GM23248 (cell line): Measurements from ENCODE around the gene KCNN4. TPM values are rescaled to one million over a fixed set of nuclear protein-coding genes. Genes with fewer than 3 reads are reported as not detected.

Experiments
- DNase-seq: peaks from one replicate; pipeline ENCODE4 v3.0.0-alpha.2; 2015
- H2AFZ ChIP-seq: fragments of 200-600 bp; sonication (generic); 2 replicates; pipeline ENCODE4 v1.6.1; 2016; ENCODE audit warnings: antibody characterized with exemption
- H3F3A ChIP-seq: fragments of 200-600 bp; sonication (generic); 2 replicates; pipeline ENCODE4 v1.6.1; 2016; ENCODE audit warnings: mild to moderate bottlenecking, antibody characterized with exemption, mixed run types; ENCODE audit not compliant: insufficient read depth
- H3K27ac ChIP-seq: fragments of 200-600 bp; sonication (generic); 2 replicates; pipeline ENCODE4 v1.5.1; 2016; ENCODE audit warnings: mild to moderate bottlenecking
- H3K27me3 ChIP-seq: fragments of 200-600 bp; sonication (generic); replicated peaks from 2 replicates; pipeline ENCODE4 v1.6.1; 2016; ENCODE audit warnings: mild to moderate bottlenecking; ENCODE audit not compliant: insufficient read depth
- H3K36me3 ChIP-seq: fragments of 200-600 bp; sonication (generic); 2 replicates; pipeline ENCODE4 v1.6.1; 2016; ENCODE audit warnings: low read depth, mild to moderate bottlenecking
- H3K4me1 ChIP-seq: fragments of 200-600 bp; sonication (generic); 2 replicates; pipeline ENCODE4 v1.6.1; 2016; ENCODE audit warnings: mild to moderate bottlenecking; ENCODE audit not compliant: insufficient read depth
- H3K4me2 ChIP-seq: fragments of 200-600 bp; sonication (generic); one replicate; pipeline ENCODE4 v1.6.1; 2016; ENCODE audit warnings: mild to moderate bottlenecking; ENCODE audit not compliant: unreplicated experiment
- H3K4me3 ChIP-seq: fragments of 200-600 bp; sonication (generic); 2 replicates; pipeline ENCODE4 v1.5.1; 2016; ENCODE audit warnings: mild to moderate bottlenecking
- H3K79me2 ChIP-seq: fragments of 200-600 bp; sonication (generic); 2 replicates; pipeline ENCODE4 v1.6.1; 2016; ENCODE audit warnings: mild to moderate bottlenecking; ENCODE audit not compliant: insufficient read depth
- H3K9ac ChIP-seq: fragments of 200-600 bp; sonication (generic); 2 replicates; pipeline ENCODE4 v1.6.1; 2016; ENCODE audit warnings: mild to moderate bottlenecking
- H3K9me2 ChIP-seq: fragments of 200-600 bp; sonication (generic); 2 replicates; pipeline ENCODE4 v1.6.1; 2016; ENCODE audit warnings: mixed run types, mild to moderate bottlenecking, moderate library complexity; ENCODE audit not compliant: insufficient read depth
- H3K9me3 ChIP-seq: fragments of 200-600 bp; sonication (generic); one replicate; pipeline ENCODE4 v1.6.1; 2017; ENCODE audit warnings: low read depth
- H4K20me1 ChIP-seq: fragments of 200-600 bp; sonication (generic); 2 replicates; pipeline ENCODE4 v1.6.0; 2016; ENCODE audit not compliant: insufficient read depth
- EZH2 ChIP-seq: fragments of 200-600 bp; sonication (generic); IDR thresholded peaks from 2 replicates; pipeline ENCODE4 v1.6.1; 2018; ENCODE audit warnings: antibody characterized with exemption, mild to moderate bottlenecking; ENCODE audit not compliant: insufficient read depth, poor library complexity, severe bottlenecking
- EZH2phosphoT487 ChIP-seq: fragments of 200-600 bp; sonication (generic); IDR thresholded peaks from 2 replicates; pipeline ENCODE4 v1.6.1; 2018; ENCODE audit warnings: antibody characterized with exemption, moderate library complexity, mild to moderate bottlenecking, low read depth; ENCODE audit not compliant: insufficient read depth
- WGBS, 2 experiments: methylation state at CpG; one replicate each; pipeline ENCODE4 v1.1.6; 2015 to 2017; ENCODE audit warnings: low lambda C conversion rate in 2 of 2, low coverage in 1 of 2; ENCODE audit errors: missing lambda C conversion rate in 2 of 2; 5-methylcytosine and 5-hydroxymethylcytosine counted together
- in situ Hi-C: fragments of 300-500 bp; cut with MboI; formaldehyde crosslinking; loops from 2 replicates; pipeline ENCODE4 v1.15.0; 2020
- polyA plus RNA-seq: library from polyadenylated mRNA; unstranded; fragments of >200 nt; fragmentation: Nextera tagmentation; extraction: Ambion mirVana; gene quantifications from 2 replicates; pipeline ENCODE4 v1.2.1, GENCODE V29; 2016
- total RNA-seq: library from RNA; depleted of rRNA; stranded (reverse); fragments of >200 nt; shearing (Covaris generic); gene quantifications from 2 replicates; pipeline ENCODE4 v1.2.3, GENCODE V29; 2014

KCNN4 gene
- total and polyA plus RNA-seq, 2 experiments from 2014 or later, result 9.4 to 13.7 TPM

- no peaks in the 10 kb centered on the region for H3K9me3 ChIP-seq
- no peak overlapping the region for H3K4me2 ChIP-seq
- no peak overlapping the region for H3K4me3 ChIP-seq
- no peaks in the 10 kb centered on the region; the same call in 1 of the 2 replicates for H3F3A ChIP-seq
- no peaks in the 10 kb centered on the region for H3K9me2 ChIP-seq
- H3K4me1 ChIP-seq, result peaks cover 15% of the 10 kb centered on the region
- DNase-seq, result no peak
- TF ChIP-seq EZH2 (no peak), EZH2phosphoT487 (no peak)
- H3K27me3 ChIP-seq, result 0 out of 2 replicates have a peak, but pooled peaks cover 6% of the 10 kb centered on the region
- no peak overlapping the region for H2AFZ ChIP-seq
- H3K27ac ChIP-seq, result no peak overlapping the region
- no peaks in the 10 kb centered on the region for H4K20me1 ChIP-seq
- H3K79me2 ChIP-seq, result no peaks in the 10 kb centered on the region
- WGBS, 2 experiments, result 0 to 4% methylated on average over 1 of the region's 1 CpG
- in situ Hi-C loops, result loop anchor here (5.0 kb wide), 1 partner anchor 39 kb away; no protein-coding TSS in a partner anchor
- H3K36me3 ChIP-seq, result no peaks in the 10 kb centered on the region
- no peak overlapping the region for H3K9ac ChIP-seq
These were observed 5.9 kb upstream of the KCNN4 start for GRCh38 chr19:43786665-43787064.

- H3K9me2 ChIP-seq, result no peaks in the 10 kb centered on the region
- no peaks in the 10 kb centered on the region for H4K20me1 ChIP-seq
- H3K79me2 ChIP-seq, result no peaks in the 10 kb centered on the region
- peak overlapping the region; percentile 34 for H3K9ac ChIP-seq
- H3K4me1 ChIP-seq, result peaks cover 26% of the 10 kb centered on the region
- no peaks in the 10 kb centered on the region for H3K9me3 ChIP-seq
- H3K27me3 ChIP-seq, result no peaks in the 10 kb centered on the region
- peak; percentile 86 for DNase-seq
- TF ChIP-seq EZH2phosphoT487, result no peak
- TF ChIP-seq EZH2, result no peak
- peak overlapping the region; percentile 68 for H2AFZ ChIP-seq
- 16 to 17% methylated on average over 10 of the region's 10 CpGs for whole genome bisulfite sequencing, 2 experiments
- no peak overlapping the region for H3K4me3 ChIP-seq
- no peaks in the 10 kb centered on the region; the same call in 1 of the 2 replicates for H3F3A ChIP-seq
- H3K27ac ChIP-seq, result peak overlapping the region; percentile 21
- H3K36me3 ChIP-seq, result no peaks in the 10 kb centered on the region
- in situ Hi-C loops, result loop anchor here (5.0 kb wide), 1 partner anchor 38 kb away; no protein-coding TSS in a partner anchor
- peak overlapping the region; percentile 49 for H3K4me2 ChIP-seq
These were observed 4.4 kb upstream of the KCNN4 start for GRCh38 chr19:43784981-43785808.

GRCh38 chr19:43784241-43784980, 3.6 kb upstream of the KCNN4 start:
- no peak overlapping the region for H3K4me3 ChIP-seq
- no peaks in the 10 kb centered on the region for H3K27me3 ChIP-seq
- H4K20me1 ChIP-seq, result no peaks in the 10 kb centered on the region
- peak overlapping the region; percentile 49 for H3K4me2 ChIP-seq
- H3K79me2 ChIP-seq, result no peaks in the 10 kb centered on the region; the same call in 1 of the 2 replicates
- peak overlapping the region; percentile 68; the same call in 1 of the 2 replicates for H2AFZ ChIP-seq
- no peaks in the 10 kb centered on the region; the same call in 1 of the 2 replicates for H3F3A ChIP-seq
- no peaks in the 10 kb centered on the region for H3K9me3 ChIP-seq
- peak overlapping the region; percentile 21 for H3K27ac ChIP-seq
- in situ Hi-C loops, result no loop called here
- no peaks in the 10 kb centered on the region for H3K9me2 ChIP-seq
- 43 to 50% methylated on average over 4 of the region's 4 CpGs for WGBS, 2 experiments
- peak overlapping the region; percentile 34 for H3K9ac ChIP-seq
- peaks cover 34% of the 10 kb centered on the region for H3K4me1 ChIP-seq
- H3K36me3 ChIP-seq, result no peaks in the 10 kb centered on the region
- TF ChIP-seq EZH2phosphoT487, result no peak
- no peak for TF ChIP-seq EZH2
- peak; percentile 92 for DNase-seq

- DNase-seq, result no peak
- Histone ChIP-seq H4K20me1 (no peaks in the 10 kb centered on the region), H2AFZ (no peak overlapping the region), H3K36me3 (no peaks in the 10 kb centered on the region), H3K9me2 (no peaks in the 10 kb centered on the region), H3K27me3 (no peaks in the 10 kb centered on the region), H3K4me1 (peaks cover 34% of the 10 kb centered on the region), H3F3A (no peaks in the 10 kb centered on the region; the same call in 1 of the 2 replicates), H3K4me2 (no peak overlapping the region), H3K9ac (no peak overlapping the region), H3K27ac (no peak overlapping the region), H3K4me3 (no peak overlapping the region), H3K9me3 (no peaks in the 10 kb centered on the region), H3K79me2 (no peaks in the 10 kb centered on the region; the same call in 1 of the 2 replicates)
- TF ChIP-seq EZH2, result no peak
- TF ChIP-seq EZH2phosphoT487, result no peak
- in situ Hi-C loops, result no loop called here
- WGBS, 2 experiments, result 88 to 97% methylated on average over 8 of the region's 8 CpGs
These were observed 2.9 kb upstream of the KCNN4 start for GRCh38 chr19:43783636-43784035.
